HG02973 (cell line): ENCODE results near the gene HIVEP1.
A peak's percentile ranks its signal among the peaks of the same experiment; 100 is the strongest.

Source experiments
- ATAC-seq: cut with Tn5 transposase; IDR thresholded peaks from one replicate; pipeline ENCODE4 v1.9.1; 2021; ENCODE audit warnings: moderate library complexity; ENCODE audit not compliant: unreplicated experiment

Gene HIVEP1

DNA sequence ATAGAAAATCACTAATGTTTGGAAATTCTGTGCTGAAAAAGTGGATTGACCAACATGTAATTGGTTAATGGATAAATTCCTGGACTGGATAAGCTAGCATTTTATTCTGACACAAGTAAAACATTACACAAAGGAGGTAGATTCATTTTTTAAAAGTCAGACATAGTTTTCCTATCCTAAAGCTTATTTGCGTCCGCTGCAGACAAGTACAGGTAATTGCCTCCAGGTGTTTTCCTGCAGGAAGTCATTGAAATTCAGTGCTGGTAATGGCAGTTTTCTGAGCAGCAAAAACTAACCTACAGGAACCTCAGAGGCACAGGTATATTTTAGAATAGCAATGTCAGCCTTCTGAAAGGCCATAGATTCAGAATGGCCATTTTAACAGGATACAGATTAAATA lies 20.0 kb upstream of the HIVEP1 start:
- no peak for ATAC-seq

DNA sequence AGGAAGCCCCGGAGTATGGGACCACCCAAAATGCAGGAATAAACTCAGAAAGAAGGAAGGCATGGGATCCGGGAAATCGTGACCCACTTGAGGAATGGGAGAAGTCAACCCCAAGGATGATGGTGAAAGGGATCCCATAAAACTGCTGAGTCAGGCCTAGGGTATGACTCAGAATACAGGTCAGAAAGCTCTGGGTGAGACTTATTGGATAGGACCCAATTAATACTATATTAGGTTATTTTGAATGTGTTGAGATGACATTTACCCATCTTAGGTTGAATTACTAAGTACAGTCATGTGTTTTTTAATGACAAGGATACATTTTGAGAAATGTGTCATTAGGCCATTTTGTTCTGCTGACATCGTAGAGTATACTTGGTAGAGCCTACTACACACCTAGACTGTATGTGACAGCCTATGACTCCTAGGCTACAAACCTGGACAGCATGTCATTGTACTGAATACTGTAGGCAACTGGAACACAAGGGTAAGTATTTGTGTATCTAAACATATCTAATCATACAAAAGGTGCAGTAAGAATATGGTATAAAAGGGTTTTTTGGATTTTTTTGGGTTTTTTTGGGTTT lies 17.1 kb upstream of the HIVEP1 start:
- no peak for ATAC-seq

DNA sequence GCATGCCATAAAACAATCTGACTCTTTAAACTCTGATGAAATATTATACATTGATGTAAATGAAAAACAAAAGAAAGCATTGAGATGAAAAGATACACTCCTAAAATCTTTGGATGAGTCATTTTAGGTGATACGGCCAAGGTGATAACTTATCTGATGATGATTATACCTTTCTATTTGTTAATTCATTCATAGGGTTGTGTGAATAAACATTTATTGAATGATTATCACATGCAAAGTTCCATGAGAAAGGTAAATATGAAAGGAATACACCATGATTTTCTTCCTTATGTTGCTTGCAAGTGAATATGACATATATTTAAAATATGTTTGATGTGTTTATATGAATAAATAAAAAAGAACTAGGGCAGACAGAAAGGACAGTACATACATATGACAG lies 15.4 kb upstream of the HIVEP1 start:
- ATAC-seq: no peak

DNA sequence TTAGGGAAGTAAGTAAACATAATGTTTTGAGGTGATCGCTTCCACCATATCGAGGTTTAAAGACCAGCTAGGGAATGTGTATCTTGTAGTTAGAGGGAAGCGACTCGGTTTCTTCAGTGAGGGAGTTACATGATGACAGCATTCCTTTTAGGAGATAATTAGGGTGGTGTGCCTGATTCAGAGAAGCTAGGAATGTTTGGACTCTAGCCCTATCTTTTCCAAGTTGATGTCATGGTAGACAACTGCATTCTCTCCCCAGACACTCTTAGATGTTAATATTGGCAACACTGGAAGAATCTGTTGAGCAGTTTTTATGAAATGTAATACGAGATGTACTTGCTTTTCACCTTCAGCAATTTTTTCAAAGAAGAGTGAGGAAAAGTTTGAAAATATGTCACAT lies 12.9 kb upstream of the HIVEP1 start:
- no peak for ATAC-seq

GRCh38 chr6:12000174-12000573 lies 11.9 kb upstream of the HIVEP1 start:
- no peak for ATAC-seq

DNA sequence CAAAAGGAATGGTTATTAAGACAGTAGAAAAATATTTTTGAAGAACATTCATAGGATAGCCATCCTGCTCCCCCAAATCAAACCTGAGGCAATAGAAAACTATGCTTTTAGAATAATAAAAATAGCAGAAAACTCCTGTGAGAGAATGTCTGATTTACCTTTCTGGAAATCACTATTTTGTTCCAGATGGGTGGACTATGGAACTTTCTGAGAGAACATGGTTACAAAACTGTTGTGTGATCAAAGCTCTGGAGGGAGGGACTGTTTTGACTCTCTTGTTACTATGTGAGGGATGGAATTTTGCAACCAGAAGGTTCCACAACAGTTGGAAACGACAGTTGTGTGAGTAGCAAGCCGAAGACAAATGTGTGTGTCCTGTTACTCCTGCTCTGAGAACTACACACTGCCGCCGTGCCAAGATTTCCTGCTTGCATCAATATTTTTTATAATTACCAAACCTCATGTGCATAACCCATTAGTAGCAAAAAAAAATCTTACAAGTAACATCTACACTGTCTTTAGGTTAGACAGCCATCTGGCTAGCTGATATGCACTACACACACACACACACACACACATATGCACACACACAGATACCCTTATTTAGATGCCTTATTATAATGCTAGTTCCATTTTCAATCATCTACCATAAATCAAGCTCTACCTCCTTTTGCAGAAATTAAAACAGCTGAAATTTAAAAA lies 11.0 kb upstream of the HIVEP1 start:
- ATAC-seq: no peak

GRCh38 chr6:12001706-12002435 lies 10.2 kb upstream of the HIVEP1 start:
- no peak for ATAC-seq

DNA sequence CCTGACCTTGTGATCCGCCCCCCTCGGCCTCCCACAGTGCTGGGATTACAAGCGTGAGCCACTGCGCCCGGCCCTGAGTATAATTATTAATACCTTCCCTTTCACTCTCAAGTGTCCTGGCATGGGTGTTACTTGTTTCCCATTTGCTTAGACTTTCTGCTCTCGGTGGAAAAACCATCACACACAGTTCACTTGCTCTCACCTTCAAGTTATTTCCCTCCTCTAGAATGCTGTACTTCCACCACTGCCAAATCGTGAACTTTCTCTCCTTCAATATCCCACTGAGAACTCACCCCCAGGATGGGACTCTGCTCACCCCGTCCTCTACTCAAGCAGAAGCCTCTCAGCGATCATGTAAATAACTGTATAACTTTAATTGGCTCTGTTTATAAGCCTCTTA lies 4.6 kb upstream of the HIVEP1 start:
- no peak for ATAC-seq

GRCh38 chr6:12007887-12008286 lies 4.2 kb upstream of the HIVEP1 start:
- no peak for ATAC-seq

DNA sequence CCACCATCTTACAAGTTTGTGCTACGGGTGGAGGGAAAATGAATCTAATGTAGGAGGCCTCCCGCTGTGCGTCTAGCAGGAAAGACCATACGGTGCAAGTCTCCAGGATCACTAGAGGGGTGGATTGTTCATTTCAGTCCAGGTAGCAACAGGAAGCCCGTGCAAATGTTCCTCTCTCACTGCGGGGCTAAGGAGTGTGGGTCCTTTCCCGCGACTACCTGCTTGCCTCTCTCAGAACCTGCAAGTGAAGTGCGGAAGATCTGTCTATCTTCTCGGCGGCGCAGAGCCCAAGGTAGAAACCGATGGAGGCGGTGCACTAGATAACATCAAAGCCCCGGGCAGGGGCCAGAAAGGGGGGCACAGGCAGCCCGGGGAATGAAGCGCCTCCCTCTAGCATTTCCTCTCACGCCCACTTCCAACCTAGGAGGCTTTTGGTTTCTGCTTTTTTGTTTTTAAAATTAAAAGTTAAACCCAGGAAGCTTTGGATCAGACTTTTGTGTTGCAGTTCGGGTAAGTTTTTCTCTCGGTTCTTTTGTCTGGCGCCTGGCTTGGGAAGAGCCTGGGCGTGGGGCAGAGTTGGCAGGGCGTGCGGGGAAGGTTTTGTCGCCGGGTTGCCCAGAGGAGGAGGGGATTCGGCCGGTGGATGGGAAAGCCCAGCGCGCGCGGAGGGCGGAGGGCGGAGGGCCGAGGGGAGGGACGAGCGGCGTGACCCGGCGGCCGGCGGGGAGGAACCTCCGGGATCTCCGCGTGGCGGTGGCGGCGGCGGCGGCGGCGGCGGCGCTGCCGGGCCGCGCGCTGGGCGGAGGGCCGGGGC lies 3.5 kb upstream of the HIVEP1 start:
- peak; percentile 30 for ATAC-seq

DNA sequence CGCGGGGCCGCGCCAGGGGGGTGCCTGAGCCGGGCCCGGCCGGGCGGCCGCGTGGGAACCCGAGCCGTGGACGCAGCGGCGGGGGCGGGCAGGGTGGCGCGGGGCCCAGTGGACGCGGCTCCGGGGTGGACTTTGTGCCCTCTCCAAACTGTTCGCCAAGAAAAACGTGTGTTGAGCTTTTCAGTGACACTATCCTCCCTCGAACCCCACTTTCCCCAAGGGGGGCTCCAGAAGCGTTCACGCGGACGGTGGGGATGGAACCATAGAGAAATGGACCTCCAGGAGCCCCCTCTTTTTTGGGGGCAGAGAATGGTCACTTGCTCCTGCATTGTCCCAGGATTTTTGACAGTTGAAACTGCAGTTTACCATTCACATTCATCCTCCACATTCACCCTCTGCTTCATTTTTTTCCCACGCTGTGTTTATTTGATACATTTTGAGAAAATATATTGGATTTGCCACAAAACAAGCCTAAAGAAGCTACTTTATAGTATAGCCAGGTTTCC lies 2.9 kb upstream of the HIVEP1 start:
- ATAC-seq: no peak

GRCh38 chr6:12009876-12010634 lies 2.1 kb upstream of the HIVEP1 start:
- ATAC-seq: no peak

DNA sequence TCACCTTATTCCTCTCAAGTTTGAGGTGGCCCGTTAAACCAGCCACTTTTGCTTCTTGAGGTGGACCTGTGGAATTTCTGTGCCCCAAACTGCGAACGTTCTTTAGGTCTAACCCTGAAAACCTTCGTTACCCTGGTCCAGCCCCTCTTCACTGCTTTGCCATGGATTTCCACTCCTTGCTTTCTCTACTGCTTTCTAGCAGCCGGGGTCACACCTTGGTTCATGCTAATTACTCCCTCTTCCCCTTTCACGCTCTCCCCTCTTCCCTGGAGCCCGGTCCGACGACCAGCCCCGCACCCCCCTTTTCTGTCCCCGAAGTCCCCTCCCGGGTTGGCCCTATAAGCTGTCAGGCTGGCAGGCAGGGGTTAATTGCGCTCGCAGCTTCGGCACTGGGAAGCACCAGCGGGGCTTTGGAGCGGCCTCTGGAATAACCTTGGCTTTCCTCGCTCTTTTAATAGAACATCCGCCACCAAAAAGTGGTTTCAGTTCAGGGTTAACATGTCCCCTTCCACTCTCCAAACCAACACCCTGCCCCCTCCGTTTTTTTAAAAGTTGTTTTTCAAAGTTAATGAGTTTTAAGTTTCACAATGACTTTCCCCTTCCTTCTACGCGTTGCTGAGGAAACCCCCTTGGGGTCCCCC lies 1.4 kb upstream of the HIVEP1 start:
- peak; percentile 19 for ATAC-seq

- ATAC-seq: peak; percentile 53
These were observed 655 bp upstream of the HIVEP1 start for GRCh38 chr6:12011276-12012037.

GRCh38 chr6:12012558-12013306 lies 620 bp downstream of the HIVEP1 start:
- ATAC-seq: no peak

- ATAC-seq: no peak
These were observed 1.2 kb downstream of the HIVEP1 start for GRCh38 chr6:12013307-12013719.

- no peak for ATAC-seq
These were observed 2.1 kb downstream of the HIVEP1 start for GRCh38 chr6:12014027-12014872.

DNA sequence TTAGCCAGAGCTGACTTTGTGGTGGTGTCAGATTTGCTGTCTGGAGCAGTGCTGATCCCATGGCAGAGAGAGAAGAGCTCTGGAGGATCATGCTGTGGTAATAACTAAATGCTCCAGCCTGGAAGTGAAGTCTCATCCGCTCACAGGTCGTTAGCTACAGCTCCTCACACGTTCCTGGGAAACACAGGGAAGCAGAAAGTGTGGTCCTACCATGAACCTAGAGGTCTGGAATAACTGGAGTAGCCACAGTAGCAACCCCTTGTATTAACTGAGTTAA lies 2.7 kb downstream of the HIVEP1 start:
- no peak for ATAC-seq
